ENCODE data around the gene TMIGD1.

The TMIGD1 gene

GRCh38 chr17:30290077-30290476 is 43.8 kb downstream of the TMIGD1 start:
- no peak for DNase-seq

GRCh38 chr17:30279156-30279555 is 54.7 kb downstream of the TMIGD1 start:
- DNase-seq, result no peak

DNA sequence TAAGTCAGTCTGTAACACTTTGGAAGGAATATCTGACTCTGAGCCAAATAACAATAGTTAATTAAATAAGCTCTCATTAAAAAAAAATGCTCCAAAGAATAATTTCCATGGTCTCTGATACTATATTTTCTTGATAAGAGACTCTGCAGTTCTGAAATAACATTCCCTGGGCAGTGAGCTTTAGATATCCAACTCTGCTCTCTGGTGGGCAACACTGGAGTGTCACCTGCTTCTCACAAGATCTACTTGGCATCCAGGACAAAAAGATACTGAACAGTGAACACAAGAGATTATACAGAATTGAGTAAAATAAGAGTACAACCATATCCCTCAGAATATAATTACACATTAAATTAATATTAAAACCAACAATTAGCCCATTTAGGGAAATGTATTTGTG is 55.8 kb downstream of the TMIGD1 start:
- DNase-seq, result no peak

GRCh38 chr17:30275911-30276310 is 57.9 kb downstream of the TMIGD1 start:
- no peak for DNase-seq

DNA sequence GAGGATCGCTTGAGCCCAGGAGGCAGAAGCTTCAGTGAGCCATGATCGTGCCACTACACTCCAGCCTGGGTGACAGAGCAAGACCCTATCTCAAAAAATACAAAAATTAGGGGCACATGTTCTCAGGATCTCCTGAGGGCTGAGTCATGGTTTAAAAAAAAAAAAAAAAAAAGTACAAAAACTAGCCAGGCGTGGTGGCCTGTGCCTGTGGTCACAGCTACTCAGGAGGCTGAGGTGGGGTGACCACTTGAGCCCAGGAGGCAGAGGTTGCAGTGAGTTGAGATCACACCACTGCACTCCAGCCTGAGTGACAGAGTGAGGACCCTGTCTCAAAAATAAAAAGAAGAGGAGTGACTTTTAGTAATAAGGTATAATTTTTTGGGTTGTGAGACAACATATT is 59.0 kb downstream of the TMIGD1 start:
- no peak for DNase-seq

- no peak for DNase-seq
Measured at GRCh38 chr17:30273373-30273772, 60.5 kb downstream of the TMIGD1 start.

GRCh38 chr17:30271102-30271501 is 62.8 kb downstream of the TMIGD1 start:
- no peak for DNase-seq

GRCh38 chr17:30267625-30268024 is 66.2 kb downstream of the TMIGD1 start:
- no peak for DNase-seq
